Hypothalamus (tissue), 51 donors: ENCODE results near the gene TAB3.

Source experiments
- DNase-seq, 51 donors: peaks; one replicate each; lab custom pipeline; 2025; lab: John Stamatoyannopoulos, UW

Gene TAB3, protein sequence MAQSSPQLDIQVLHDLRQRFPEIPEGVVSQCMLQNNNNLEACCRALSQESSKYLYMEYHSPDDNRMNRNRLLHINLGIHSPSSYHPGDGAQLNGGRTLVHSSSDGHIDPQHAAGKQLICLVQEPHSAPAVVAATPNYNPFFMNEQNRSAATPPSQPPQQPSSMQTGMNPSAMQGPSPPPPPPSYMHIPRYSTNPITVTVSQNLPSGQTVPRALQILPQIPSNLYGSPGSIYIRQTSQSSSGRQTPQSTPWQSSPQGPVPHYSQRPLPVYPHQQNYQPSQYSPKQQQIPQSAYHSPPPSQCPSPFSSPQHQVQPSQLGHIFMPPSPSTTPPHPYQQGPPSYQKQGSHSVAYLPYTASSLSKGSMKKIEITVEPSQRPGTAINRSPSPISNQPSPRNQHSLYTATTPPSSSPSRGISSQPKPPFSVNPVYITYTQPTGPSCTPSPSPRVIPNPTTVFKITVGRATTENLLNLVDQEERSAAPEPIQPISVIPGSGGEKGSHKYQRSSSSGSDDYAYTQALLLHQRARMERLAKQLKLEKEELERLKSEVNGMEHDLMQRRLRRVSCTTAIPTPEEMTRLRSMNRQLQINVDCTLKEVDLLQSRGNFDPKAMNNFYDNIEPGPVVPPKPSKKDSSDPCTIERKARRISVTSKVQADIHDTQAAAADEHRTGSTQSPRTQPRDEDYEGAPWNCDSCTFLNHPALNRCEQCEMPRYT

GRCh38 chrX:30889147-30890140, at the start of gene TAB3:
Gene TAB3, minus strand, starts transcription at chrX:30889254. Its CDS starts 29,666 bp downstream, at chrX:30859588.
- peak; percentile 1 to 93 (median 77) for DNase-seq

GRCh38 chrX:30938295-30938694, 49.2 kb upstream of the TAB3 start:
- no peak for DNase-seq

GRCh38 chrX:30935985-30936384, 46.9 kb upstream of the TAB3 start:
- peak in 2 of 51 donors; percentile 0 to 1 for DNase-seq

DNA sequence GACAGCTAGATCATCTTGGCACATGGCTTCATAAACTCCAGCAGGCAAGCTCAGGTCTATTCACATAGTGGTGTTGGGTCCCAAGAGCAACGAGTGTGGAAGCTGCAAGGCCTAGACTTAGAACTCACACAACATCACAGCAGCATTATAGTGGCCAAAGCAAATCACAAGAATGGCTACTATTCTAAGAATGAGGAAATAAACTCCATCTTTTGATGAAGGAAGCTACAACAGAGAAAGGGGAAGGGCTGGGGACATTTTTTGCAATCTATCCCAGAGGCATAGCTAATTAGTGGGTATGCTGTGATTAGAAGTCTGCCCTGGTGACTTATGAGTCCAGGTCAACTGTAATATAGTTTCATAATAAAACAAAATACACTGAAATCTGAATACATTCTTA, 42.9 kb upstream of the TAB3 start:
- no peak for DNase-seq

- no peak for DNase-seq
These were observed 41.6 kb upstream of the TAB3 start for GRCh38 chrX:30930679-30931078.

- DNase-seq = no peak
These were observed 41.1 kb upstream of the TAB3 start for GRCh38 chrX:30930143-30930542.

DNA sequence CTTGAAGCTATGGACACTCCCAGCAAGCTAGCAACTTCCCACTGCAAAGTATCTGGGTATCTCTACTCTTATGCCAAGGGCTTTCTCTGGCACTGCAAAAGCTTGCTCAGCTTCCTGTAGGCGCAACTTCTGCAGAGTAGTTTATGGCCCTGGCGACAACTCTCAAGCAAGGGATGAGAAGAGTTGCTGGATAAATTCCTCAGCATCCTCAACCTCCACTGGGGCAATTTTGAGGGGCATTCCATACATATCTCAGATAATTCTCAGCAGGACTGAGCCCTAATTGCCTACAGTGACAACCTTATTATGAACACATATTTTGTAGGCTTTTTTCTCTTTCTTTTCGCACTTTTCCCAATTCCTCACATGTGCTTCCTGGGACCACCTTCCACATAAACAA, 31.2 kb upstream of the TAB3 start:
- DNase-seq = no peak

- DNase-seq = no peak
These were observed 29.4 kb upstream of the TAB3 start for GRCh38 chrX:30918480-30918879.

DNA sequence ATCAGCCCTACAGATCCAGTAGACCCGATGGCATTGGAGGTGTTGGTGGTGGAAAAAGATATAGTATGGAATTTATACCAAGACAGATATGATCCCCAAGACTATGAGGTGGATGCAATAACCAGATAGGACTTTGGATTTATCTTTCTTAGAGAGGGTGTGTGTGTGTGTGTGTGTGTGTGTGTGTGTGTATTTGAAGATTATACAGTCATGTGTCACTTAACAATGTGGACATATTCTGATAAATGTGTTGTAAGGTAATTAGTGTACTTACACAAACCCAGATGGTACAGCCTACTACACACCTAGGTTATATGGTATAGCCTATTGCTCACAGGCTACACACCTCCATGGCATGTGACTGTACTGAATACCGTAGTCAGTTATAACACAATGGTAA, 24.4 kb upstream of the TAB3 start:
- DNase-seq = no peak

GRCh38 chrX:30910124-30910860, 21.2 kb upstream of the TAB3 start:
- DNase-seq = no peak

- no peak for DNase-seq
These were observed 17.7 kb upstream of the TAB3 start for GRCh38 chrX:30906726-30907125.

DNA sequence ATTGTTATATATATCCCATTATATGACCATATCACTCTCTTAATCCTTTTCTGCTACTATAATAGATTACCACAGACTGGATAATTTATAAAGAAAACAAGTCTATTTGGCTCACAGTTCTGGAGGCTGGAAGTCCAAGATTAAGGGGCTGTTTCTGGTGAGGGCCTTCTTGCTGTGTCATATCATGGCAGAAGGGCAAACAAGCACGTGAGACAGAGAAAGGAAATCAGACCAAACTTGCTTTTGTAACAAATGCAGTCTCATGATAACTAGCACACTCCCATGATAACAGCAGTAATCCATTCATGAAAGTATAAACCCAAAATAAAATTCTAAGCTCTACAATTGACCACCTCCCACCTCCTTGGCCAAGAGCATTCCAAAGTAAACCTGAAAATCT, 16.3 kb upstream of the TAB3 start:
- no peak for DNase-seq

GRCh38 chrX:30904632-30905031, 15.6 kb upstream of the TAB3 start:
- no peak for DNase-seq

DNA sequence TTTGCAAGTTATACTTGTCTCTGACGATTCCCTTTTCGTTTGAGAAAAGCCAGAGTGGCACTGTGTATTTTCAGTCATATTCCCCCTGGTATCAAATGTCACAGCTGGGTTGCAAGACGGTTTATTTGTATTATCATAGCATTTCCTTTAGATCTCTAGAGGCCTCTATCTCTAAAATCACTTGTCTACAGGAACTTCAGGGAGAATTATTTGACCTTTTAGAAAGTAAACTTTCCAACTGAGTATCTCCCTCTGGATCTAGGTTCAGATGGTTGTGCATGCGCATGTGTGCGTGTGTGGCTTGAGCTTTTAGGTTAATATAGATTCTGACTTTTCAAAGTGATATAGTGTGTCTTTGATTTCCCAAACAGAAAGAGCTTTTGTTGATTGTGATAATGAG, 15.1 kb upstream of the TAB3 start:
- no peak for DNase-seq

- DNase-seq = no peak
These were observed 11.2 kb upstream of the TAB3 start for GRCh38 chrX:30900227-30900626.

DNA sequence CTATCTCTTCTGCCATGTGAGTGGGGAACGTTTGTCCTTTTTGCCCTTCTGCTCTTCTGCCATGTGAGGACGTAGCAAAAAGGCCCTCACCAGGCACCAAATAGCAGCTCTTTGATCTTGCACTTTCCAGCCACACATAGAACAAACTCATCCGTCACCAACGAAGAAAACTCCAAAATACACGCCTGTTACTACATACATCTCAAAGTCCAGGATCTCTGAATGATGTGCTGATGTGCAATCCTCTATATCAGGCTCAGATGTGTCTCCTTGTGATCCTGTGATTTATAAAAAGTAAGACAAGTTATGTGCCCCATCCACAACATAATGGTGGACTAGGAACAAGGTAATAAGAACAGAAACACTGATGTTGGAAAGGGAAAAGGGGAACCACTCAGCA, 9.8 kb upstream of the TAB3 start:
- no peak for DNase-seq

DNA sequence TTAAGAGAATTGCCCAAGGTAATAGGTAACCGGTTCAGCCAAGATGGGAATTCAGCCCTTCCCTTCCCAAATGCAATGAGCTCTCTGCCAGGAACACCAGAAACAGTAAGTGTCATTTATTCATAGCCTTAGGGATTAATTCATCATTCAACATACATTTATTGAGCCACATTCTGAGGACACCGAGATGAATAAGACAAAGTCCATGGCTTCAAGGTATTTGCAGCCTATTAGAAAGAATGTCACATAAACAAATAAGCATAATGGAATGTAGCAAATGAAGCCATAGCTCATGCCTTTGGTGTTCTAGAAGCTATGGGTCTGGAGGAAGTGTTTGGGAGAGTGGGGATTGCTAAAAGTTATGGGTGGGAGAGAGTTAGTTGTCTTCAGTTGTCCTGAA, 6.3 kb upstream of the TAB3 start:
- DNase-seq = no peak

- DNase-seq = no peak
These were observed 4.2 kb upstream of the TAB3 start for GRCh38 chrX:30893206-30893605.

GRCh38 chrX:30892591-30892990, 3.5 kb upstream of the TAB3 start:
- DNase-seq = no peak

DNA sequence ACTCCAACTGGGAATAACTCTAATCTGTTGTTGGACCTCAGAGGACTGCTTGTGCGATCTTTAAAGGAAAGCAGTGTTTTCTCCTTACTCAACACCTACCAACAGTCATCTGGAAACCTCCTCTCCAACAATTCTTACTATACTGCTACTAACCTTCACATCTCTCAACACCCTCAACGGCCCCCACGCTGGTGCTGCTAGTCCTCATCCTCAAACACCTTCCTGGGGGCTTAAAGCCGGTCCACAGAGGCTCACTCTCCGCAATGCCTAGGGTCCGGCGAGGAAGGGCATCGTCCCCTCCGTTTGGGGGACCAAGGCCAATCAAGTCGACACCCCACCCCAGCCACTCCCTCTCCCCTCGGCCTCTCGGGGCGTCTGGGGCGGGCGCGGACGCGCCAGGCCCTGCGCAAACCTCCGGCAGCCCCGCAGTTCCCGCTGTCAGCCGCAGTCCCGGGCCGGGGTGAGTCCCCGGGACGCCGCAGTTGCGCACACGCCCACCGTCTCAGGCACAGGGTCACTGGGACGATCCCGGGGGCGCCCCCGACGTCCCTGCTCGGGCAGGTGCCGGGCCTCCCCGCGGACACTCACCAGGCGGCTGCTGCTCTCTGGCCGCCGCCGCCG, 418 bp downstream of the TAB3 start:
- peak in 17 of 51 donors; percentile 0 to 41 (median 8) for DNase-seq
